HG03558 (cell line): Measurements from ENCODE around the gene LDAH.

Experiments used
- ATAC-seq: cut with Tn5 transposase; IDR thresholded peaks from one replicate; pipeline ENCODE4 v1.9.1; 2021; ENCODE audit warnings: moderate number of reproducible peaks; ENCODE audit not compliant: unreplicated experiment; ENCODE audit errors: extremely low read depth

LDAH gene

GRCh38 chr2:20642055-20642971 lies 180.6 kb downstream of the LDAH start:
- ATAC-seq, result peak; percentile 85

GRCh38 chr2:20641123-20641985 lies 181.5 kb downstream of the LDAH start:
- no peak for ATAC-seq

- ATAC-seq, result no peak
These were observed 182.3 kb downstream of the LDAH start for GRCh38 chr2:20640411-20641122.

GRCh38 chr2:20638646-20639430 lies 184.1 kb downstream of the LDAH start:
- ATAC-seq, result no peak

- no peak for ATAC-seq
These were observed 184.9 kb downstream of the LDAH start for GRCh38 chr2:20638014-20638413.

- no peak for ATAC-seq
These were observed 185.8 kb downstream of the LDAH start for GRCh38 chr2:20637147-20637546.

GRCh38 chr2:20635675-20636584 lies 187.0 kb downstream of the LDAH start:
- no peak for ATAC-seq

GRCh38 chr2:20635113-20635510 lies 187.8 kb downstream of the LDAH start:
- ATAC-seq, result no peak

GRCh38 chr2:20634507-20635112 lies 188.3 kb downstream of the LDAH start:
- no peak for ATAC-seq
